GM18868 (cell line): Measurements from ENCODE around the gene PHPT1.
A peak's percentile ranks its signal among the peaks of the same experiment; 100 is the strongest.
"Not testable (repeated sequence)": the region's sequence is repeated elsewhere in the genome, so short reads cannot be mapped to it uniquely, and the experiment has no call there.

ENCODE experiments used
- ATAC-seq: cut with Tn5 transposase; IDR thresholded peaks from one replicate; pipeline ENCODE4 v1.9.1; 2021; ENCODE audit warnings: mild to moderate bottlenecking, moderate library complexity; ENCODE audit not compliant: unreplicated experiment

PHPT1 gene

DNA sequence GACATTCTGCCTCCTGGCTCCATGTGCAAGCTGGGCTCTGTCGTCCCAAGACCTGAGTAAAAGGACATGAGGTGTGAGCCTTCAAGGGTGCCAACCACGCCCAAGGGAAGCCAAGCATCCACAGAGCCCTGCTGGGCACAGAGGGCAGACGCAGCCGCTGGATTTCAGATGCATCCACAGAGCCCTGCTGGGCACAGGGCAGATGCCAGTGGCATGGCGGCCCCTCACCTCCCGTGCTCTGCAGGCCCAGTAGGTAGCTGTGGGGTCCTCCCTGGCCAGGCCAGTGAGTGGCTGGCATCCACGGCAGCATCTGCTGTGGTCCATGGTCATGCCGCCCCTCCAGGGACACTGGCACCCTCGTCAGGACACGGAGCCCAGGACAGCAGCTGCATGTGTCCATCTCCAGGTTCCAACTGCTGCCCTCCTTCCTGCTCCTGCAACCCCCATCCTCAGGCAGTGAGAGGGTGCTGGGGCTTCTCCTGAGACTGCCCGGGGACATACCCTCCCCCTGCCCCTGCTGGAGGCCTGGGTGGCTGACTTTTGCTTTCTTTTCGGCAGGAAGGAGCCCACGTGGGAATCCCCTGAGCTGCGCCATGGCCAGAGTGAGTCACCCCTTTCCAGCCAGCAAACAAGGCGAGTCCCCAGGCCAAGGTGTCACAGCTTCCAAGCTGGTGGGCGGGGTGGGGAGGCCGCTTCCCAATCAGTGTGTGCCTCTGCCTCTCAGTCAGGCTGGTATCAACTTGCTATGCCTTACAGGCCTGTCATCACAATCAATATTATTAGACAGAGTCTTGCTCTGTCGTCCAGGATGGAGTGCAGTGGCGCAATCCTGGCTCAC is 33.1 kb downstream of the PHPT1 start:
- peak; percentile 40 for ATAC-seq

- not testable (repeated sequence) for ATAC-seq
These were observed 33.7 kb downstream of the PHPT1 start for GRCh38 chr9:136882947-136883283.

DNA sequence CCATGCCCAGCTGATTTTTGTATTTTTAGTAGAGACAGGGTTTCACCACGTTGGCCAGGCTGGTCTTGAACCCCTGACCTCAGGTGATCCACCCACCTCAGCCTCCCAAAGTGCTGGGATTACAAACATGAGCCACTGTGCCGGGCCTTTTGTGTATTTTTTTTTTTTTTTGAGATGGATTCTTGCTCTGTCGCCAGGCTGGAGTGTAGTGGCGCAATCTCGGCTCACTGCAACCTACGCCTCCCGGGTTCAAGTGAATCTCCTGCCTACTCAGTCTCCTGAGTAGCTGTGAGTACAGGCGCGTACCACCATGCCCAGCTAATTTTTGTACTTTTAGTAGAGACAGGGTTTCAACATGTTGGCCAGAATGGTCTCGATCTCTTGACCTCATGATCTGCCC is 34.5 kb downstream of the PHPT1 start:
- not testable (repeated sequence) for ATAC-seq

DNA sequence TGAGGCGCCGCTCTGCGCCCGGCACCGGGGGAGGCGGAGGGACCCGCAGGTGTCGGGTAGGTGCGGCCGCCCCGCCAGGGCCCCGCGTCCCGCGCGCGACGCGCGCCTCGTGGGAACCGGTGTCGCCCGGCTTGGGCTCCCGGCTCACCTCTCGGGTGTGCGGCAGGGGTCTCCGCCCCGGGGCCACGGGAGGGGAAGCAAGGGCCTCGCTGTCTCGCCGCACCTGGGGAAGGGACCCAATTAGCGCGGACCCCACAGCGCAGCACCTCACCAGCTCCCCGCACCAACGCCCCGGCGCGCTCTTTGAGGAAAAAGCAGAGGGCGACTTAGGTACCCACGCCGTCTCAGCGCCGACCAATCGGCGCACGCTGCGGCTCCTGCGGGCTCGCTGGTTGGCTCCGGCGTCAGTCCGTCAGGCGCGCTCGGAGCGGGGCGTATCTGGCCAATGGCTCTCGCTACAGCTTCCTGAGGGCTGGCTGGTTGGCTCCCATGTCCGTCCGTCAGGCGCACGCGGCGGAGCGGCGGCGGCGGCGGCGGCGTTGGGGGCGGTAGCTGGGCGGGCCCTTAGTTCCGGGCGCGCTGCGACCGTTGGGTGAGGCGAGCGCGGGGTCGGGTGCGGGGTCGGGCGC is 36.9 kb downstream of the PHPT1 start, which contains the start of gene TRAF2:
TRAF2 (plus strand) TSS at position 567 of the 629 bp plus-strand sequence. CDS start 12,225 bp downstream, outside the sequence.
- ATAC-seq = peak; percentile 85

GRCh38 chr9:136886610-136887597 is 37.7 kb downstream of the PHPT1 start:
- ATAC-seq = peak; percentile 8

DNA sequence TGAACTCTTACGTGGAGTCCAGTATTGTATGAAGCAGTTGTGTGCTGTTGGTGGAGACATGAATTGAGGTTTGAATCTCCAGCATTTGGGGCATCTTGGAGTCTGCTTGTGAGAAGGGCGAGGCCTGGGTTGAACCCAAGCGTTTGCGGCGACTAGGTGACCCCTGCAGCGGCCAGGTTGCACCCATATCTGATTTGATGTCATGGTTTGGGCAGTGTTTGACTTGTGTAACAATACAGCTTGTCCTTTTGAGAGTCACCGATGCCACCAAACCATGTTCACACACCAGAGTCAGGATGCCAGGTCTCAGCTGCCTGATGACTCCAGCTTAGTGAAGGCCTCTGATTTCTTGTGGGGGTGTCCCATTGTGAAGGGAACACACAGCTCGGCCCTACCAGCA is 39.2 kb downstream of the PHPT1 start:
- no peak for ATAC-seq

DNA sequence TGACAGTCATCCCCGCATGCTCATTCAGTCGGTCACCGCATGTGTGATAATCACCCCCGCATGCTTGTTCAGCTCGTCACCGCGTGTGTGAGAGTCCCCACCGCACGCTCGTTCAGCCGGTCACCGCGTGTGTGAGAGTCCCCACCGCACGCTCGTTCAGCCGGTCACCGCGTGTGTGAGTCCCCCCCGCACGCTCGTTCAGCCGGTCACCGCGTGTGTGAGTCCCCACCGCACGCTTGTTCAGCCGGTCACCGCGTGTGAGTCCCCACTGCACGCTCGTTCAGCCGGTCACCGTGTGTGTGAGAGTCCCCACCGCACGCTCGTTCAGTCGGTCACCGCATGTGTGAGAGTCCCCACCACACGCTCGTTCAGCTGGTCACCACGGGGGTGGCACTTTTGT is 40.6 kb downstream of the PHPT1 start:
- ATAC-seq = no peak

GRCh38 chr9:136890661-136891060 is 41.5 kb downstream of the PHPT1 start:
- no peak for ATAC-seq

GRCh38 chr9:136896027-136896426 is 46.8 kb downstream of the PHPT1 start:
- ATAC-seq = no peak

GRCh38 chr9:136898483-136899100 is 49.4 kb downstream of the PHPT1 start:
- no peak for ATAC-seq

DNA sequence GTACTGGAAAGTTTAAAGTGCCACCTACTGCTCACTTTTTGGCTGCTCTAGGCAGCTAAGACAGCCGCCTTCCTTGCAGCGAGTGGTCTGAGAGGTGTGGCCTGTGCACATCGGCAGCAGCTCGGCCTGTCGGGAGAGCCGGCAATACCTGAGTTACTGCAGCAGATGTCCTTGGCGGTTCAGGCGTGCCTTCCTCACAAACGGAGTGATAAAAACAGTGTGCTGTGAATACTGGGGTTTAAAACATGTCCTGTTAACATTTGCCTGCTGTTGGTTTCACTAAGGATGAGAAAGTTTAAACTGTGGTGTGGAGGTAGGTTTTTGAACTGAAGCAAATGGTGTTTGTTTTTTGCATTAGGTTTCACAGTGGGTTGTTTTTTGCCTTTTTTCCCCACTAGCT is 50.0 kb downstream of the PHPT1 start:
- no peak for ATAC-seq

DNA sequence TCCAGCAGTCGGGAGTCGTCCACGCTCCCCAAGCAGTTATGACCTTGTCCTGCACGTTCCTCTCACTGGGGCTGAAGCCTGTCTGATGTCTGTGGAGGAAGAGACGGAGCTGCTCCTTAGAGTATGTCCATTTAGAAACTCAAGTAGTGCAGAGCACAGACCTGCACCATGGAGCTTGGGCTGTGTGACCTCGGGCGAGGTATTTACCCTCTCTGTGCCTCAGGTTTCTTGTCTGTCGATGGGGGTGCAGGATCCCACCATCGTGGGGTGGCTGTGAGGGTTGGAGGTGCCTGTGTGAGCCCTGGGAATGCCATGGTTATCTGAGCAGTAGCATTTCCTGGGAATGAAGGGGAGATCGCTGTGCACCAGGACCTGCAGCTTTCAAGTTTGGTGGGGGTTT is 51.3 kb downstream of the PHPT1 start:
- no peak for ATAC-seq
